Thymus (tissue), 11 donors: ENCODE data around the gene RIN1. TPM values are rescaled to one million over a fixed set of nuclear protein-coding genes. Genes with fewer than 3 reads are reported as not detected.

Experiments
- DNase-seq, 9 donors: peaks; one replicate each; pipeline ENCODE4 v3.0.0-alpha.2; 2013; ENCODE audit warnings: low spot score in 9 of 9, low read depth in 6 of 9, missing footprints in 1 of 9
- H3K27ac ChIP-seq, 2 donors: one replicate each; pipeline ENCODE4 v1.5.1; 2013; ENCODE audit warnings: control low read depth in 1 of 2, low read depth in 1 of 2, low read length in 1 of 2, mild to moderate bottlenecking in 1 of 2, moderate library complexity in 1 of 2
- H3K27me3 ChIP-seq, 2 donors: one replicate each; pipeline ENCODE4 v1.5.1; 2013; ENCODE audit warnings: low read length in 1 of 2; ENCODE audit not compliant: control insufficient read depth in 2 of 2, insufficient read depth in 1 of 2
- H3K36me3 ChIP-seq, 2 donors: one replicate each; pipeline ENCODE4 v1.5.1; 2013; ENCODE audit warnings: low read length in 1 of 2, mild to moderate bottlenecking in 1 of 2, moderate library complexity in 1 of 2; ENCODE audit not compliant: control insufficient read depth in 2 of 2, insufficient read depth in 2 of 2
- H3K4me1 ChIP-seq, 2 donors: one replicate each; pipeline ENCODE4 v1.5.1; 2013; ENCODE audit warnings: low read length in 2 of 2; ENCODE audit not compliant: control insufficient read depth in 2 of 2, insufficient read depth in 2 of 2
- H3K4me3 ChIP-seq, 2 donors: one replicate each; pipeline ENCODE4 v1.5.1; 2013; ENCODE audit warnings: low read length in 2 of 2, control low read depth in 1 of 2, mild to moderate bottlenecking in 1 of 2
- H3K9me3 ChIP-seq, 2 donors: one replicate each; pipeline ENCODE4 v1.5.1; 2013; ENCODE audit warnings: low read length in 1 of 2, mild to moderate bottlenecking in 1 of 2; ENCODE audit not compliant: control insufficient read depth in 2 of 2, insufficient read depth in 1 of 2
- WGBS: extraction: QIAGEN DNeasy Blood & Tissue Kit; methylation state at CpG from one replicate; pipeline ENCODE4 v1.1.7; 2013; 5-methylcytosine and 5-hydroxymethylcytosine counted together
- polyA plus RNA-seq: library from polyadenylated mRNA; stranded (reverse); fragments of 200-250 nt; gene quantifications from one replicate; pipeline ENCODE4 v1.2.3, GENCODE V29; 2013
- total RNA-seq: library from RNA; stranded (reverse); fragments of 120-200 nt; gene quantifications from one replicate; pipeline ENCODE4 v1.2.4, GENCODE V29; 2013
- donor health status: healthy.

RIN1 gene
- total and polyA plus RNA-seq, 2 donors = 1.1 to 5.8 TPM

DNA sequence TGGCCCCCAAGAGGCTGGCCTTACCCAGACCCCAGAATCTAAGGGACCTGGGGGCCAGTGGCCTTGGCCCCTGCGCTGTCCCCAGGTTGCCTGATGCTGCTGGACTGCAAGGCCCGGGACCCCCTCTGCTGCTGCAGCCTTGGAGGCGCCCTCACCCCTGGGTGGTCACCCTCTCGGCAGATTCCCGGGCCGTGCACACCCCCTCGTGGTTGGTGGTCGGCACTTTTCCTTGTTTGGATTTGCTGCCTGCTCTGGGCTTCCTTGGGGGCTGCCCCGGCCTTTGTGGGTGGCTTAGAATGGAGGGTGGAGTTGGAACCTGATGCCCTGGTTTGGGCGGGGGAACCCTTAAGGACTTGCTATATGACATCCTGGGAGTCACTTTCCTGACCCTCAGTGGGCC is 5.3 kb downstream of the RIN1 start:
- Histone ChIP-seq H3K4me3 (no peak overlapping the region), H3K36me3 (no peaks in the 10 kb centered on the region), H3K9me3 (peaks cover 0 to 6% of the 10 kb centered on the region in 2 donors), H3K4me1 (peaks cover 29 to 33% of the 10 kb centered on the region in 2 donors), H3K27me3 (peaks cover 5 to 27% of the 10 kb centered on the region in 2 donors), H3K27ac (no peak overlapping the region)
- 82% methylated on average over 10 of the region's 10 CpGs for WGBS
- DNase-seq = no peak

DNA sequence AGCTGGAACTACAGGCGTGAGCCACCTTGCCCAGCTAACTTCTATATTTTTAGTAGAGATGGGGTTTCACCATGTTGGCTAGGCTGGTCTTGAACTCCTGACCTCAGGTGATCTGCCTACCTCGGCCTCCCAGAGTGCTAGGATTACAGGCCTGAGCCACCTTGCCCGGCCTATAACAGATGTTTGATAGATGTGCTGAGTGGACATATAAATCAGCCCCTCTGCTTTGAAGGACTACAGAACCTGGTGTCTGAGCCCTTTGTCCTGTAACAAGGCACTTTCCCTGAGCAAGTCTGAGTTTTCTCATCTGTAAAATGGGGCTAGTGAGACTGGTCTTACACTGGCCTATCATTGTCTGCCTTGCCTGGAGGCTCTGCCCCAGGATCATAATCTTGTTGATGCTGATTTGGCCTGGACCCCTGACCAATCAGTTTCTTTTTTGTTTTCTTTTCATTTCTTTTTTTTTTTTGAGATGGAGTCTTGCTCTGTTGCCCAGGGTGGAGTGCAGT is 7.0 kb downstream of the RIN1 start:
- peaks cover 38 to 50% of the 10 kb centered on the region in 2 donors for H3K4me1 ChIP-seq
- WGBS = over 99% methylated on average over 3 of the region's 3 CpGs
- peaks cover 0 to 16% of the 10 kb centered on the region in 2 donors for H3K9me3 ChIP-seq
- DNase-seq = no peak
- peaks cover 0 to 10% of the 10 kb centered on the region in 2 donors for H3K27me3 ChIP-seq
- H3K36me3 ChIP-seq = no peaks in the 10 kb centered on the region
- no peak overlapping the region for H3K4me3 ChIP-seq
- H3K27ac ChIP-seq = no peak overlapping the region

DNA sequence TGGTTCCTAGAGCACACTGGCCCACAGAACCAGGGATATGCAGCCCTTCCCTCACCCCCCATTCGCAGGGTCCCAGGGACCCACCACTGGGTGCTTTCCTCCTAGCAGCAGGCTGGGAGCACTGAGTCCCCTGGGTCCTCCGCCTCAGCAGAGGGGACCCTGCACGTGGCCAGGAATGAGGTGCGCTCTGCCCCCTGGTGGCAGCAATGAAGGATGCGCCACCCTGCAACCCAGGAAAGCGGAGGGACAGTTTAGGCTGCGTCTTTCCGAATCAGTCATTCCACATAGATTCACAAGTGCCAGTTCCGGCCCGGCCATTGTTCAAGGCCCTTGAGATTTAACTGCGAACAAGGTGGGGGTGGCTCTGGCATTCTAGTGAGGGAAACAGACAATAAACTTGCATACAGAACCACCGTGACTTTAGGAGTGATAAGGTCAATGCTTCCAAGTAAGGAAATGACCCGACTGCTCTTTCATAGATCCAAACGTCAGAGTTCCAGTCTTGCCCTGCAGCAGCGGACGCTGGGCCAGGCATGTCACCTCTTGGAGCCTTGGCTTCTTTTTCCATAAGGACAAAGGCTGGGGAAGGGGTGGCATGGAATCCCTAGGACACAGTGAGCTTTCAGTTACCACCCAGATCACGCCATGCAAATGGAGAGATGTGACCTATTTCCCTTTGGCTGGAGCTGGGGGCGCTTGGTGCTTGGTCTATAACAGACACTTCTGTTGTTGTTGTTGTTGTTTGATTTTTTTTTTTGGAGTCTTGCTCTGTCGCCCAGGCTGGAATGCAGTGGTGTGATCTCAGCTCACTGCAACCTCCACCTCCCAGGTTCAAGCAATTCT is 7.7 kb downstream of the RIN1 start:
- H3K4me3 ChIP-seq = peak overlapping the region in 1 of 2 donors; percentile 1
- 17% methylated on average over 19 of the region's 19 CpGs for WGBS
- peak overlapping the region; percentile 38 to 89 for H3K27ac ChIP-seq
- no peaks in the 10 kb centered on the region for H3K36me3 ChIP-seq
- DNase-seq = peak in 7 of 9 donors; percentile 69 to 93 (median 84)
- peaks cover 0 to 6% of the 10 kb centered on the region in 2 donors for H3K27me3 ChIP-seq
- H3K9me3 ChIP-seq = peaks cover 0 to 16% of the 10 kb centered on the region in 2 donors
- peaks cover 38 to 52% of the 10 kb centered on the region in 2 donors for H3K4me1 ChIP-seq

- H3K4me3 ChIP-seq = no peak overlapping the region
- H3K9me3 ChIP-seq = peaks cover 0 to 16% of the 10 kb centered on the region in 2 donors
- WGBS = 69% methylated on average over 3 of the region's 3 CpGs
- H3K27ac ChIP-seq = peak overlapping the region; percentile 38 to 89
- H3K36me3 ChIP-seq = no peaks in the 10 kb centered on the region
- peaks cover 38 to 54% of the 10 kb centered on the region in 2 donors for H3K4me1 ChIP-seq
- peak in 1 of 9 donors; percentile 43 for DNase-seq
- peaks cover 0 to 4% of the 10 kb centered on the region in 2 donors for H3K27me3 ChIP-seq
Measured at GRCh38 chr11:66328031-66328301, 8.3 kb downstream of the RIN1 start.

GRCh38 chr11:66327171-66328030 is 8.8 kb downstream of the RIN1 start:
- Histone ChIP-seq H3K27ac (peak overlapping the region; percentile 56 to 89), H3K36me3 (no peaks in the 10 kb centered on the region), H3K9me3 (peaks cover 0 to 19% of the 10 kb centered on the region in 2 donors), H3K4me3 (no peak overlapping the region), H3K4me1 (peaks cover 38 to 59% of the 10 kb centered on the region in 2 donors), H3K27me3 (peaks cover 0 to 4% of the 10 kb centered on the region in 2 donors)
- WGBS = 95% methylated on average over 10 of the region's 10 CpGs
- DNase-seq = no peak

DNA sequence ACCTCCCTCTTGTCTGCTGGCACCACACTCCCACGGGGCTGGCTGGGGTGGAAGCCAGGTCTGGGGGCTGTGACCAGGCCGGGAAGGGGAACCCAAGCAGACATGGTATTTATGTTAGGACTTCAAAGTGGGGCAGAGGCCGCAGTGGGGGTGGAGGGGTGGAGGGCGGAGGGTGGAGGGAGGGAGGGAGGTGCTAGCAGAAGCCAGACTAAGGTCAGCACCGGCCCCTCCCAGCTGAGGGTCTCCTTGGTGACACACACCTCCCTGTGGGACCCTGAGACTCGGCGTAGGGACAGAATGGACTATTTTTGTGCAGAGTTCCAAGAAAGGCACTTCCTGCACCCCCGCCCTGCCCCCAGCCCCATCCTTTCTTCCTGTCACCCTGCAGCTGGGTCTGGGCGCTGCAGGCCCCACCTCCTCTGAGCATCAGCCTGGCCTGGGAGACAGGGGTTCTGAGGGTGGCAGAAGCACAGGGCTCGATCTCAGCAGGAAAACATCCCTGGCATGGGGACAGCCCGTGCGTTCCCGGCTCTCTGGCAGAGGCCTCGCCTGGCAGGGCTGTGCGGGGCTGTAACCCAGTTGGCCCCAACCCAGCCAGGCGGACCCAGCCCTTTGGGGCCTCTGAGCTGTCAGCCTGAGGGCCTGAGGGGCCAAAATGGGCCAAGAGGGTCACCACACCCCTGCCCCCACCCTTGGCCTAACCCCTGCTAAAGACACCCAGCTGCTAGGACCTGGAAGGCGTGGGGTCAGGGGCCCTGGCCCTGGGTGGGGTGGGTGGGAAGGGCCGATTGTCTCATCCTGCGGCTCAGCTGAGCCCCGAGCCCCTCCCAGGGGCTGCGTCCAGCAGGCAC is 9.7 kb downstream of the RIN1 start:
- DNase-seq = peak in 7 of 9 donors; percentile 57 to 92 (median 79)
- peaks cover 0 to 21% of the 10 kb centered on the region in 2 donors for H3K9me3 ChIP-seq
- 36% methylated on average over 21 of the region's 21 CpGs for whole genome bisulfite sequencing
- H3K27ac ChIP-seq = peak overlapping the region; percentile 89 to 93
- H3K27me3 ChIP-seq = no peaks in the 10 kb centered on the region
- H3K4me1 ChIP-seq = peaks cover 38 to 69% of the 10 kb centered on the region in 2 donors
- no peaks in the 10 kb centered on the region for H3K36me3 ChIP-seq
- H3K4me3 ChIP-seq = peak overlapping the region; percentile 9 to 17

- peaks cover 38 to 70% of the 10 kb centered on the region in 2 donors for H3K4me1 ChIP-seq
Measured at GRCh38 chr11:66325263-66325671, 11.0 kb downstream of the RIN1 start.

DNA sequence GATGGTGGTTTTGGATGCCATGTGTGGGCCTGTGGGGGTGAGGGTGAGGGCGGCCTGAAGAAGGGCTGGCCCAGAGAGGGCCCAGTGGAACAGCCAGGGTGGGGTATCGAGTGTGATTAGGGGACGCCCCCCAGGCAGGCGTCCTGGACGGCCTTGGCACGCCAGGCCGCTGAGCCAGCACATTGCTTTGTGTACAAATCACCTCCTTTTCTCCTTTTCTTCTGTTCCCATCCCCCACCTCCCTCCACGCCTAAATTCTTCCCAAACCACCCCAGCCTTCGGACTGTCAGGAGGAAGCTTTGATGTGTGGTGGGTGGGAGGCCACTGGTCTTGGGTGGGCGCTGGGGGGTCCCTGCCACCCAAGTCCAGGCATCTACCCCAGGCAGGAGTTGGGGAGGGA is 11.6 kb downstream of the RIN1 start:
- H3K9me3 ChIP-seq = peaks cover 0 to 21% of the 10 kb centered on the region in 2 donors
- H3K36me3 ChIP-seq = no peaks in the 10 kb centered on the region
- no peak for DNase-seq
- peaks cover 38 to 70% of the 10 kb centered on the region in 2 donors for H3K4me1 ChIP-seq
- no peaks in the 10 kb centered on the region for H3K27me3 ChIP-seq
- no peak overlapping the region for H3K4me3 ChIP-seq
- 94% methylated on average over 10 of the region's 10 CpGs for WGBS
- peak overlapping the region; percentile 7 to 37 for H3K27ac ChIP-seq

More at GRCh38 chr11:66325263-66325671, 11.0 kb downstream of the RIN1 start:
- peaks cover 0 to 21% of the 10 kb centered on the region in 2 donors for H3K9me3 ChIP-seq
- no peaks in the 10 kb centered on the region for H3K36me3 ChIP-seq
- H3K27ac ChIP-seq = peak overlapping the region; percentile 89 to 93
- no peaks in the 10 kb centered on the region for H3K27me3 ChIP-seq
- H3K4me3 ChIP-seq = no peak overlapping the region
- DNase-seq = peak in 4 of 9 donors; percentile 55 to 79 (median 66)
- 55% methylated on average over 8 of the region's 8 CpGs for WGBS
